ENCODE data around the gene NDRG3.

Gene NDRG3

DNA sequence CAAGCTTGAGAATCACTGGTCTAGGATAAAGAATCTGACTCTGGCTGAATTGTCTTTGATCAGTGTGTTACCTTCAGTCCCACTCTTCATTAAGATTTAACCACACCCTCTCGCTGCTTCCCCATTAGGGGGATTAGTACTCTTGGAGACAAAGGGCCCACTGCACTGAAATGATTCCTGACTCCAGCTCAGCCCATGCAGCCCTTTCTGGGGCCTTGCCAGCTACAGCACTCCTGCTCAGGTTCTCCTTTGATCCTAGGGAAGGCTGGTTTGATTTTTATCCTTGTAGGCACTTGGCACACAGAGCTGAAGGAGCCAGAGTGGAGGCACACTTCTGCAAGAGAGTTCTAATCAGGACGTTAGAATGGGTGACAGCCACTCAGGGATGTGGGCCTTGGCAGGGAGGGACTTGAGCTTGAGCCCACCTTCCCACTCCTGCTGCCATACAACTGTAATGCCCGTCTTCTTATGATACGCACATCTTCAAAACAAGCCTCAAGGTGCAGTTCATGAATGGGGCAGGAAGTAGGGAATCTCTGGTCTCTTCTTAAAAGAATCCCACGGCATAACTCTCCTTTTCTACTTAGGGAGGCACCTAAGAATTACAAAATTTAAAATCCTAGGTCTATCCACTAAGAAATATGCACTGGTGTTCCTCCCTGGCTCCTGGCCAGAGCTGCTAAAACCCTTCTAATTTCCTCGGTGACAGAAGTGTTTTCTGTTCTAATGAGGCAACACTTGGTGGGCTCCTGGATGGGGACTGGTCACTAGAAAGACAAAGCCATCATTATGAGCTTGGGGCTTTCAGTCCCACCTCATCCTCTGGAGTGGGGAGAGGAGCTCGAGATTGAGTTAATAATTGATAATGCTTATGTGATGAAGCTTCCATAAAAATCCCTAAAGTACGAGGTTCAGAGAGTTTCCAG lies 98.4 kb downstream of the NDRG3 start:
- Histone ChIP-seq H3K56ac (ENCODE audit: low read length) (no peak overlapping the region), H3K79me1 (ENCODE audit: low read length) (no peaks in the 10 kb centered on the region), H3K4me3 (ENCODE audit: low read length) (no peak overlapping the region), H2BK120ac (ENCODE audit: low read depth, low read length) (no peak overlapping the region), H2AK5ac (ENCODE audit: low read length) (no peak overlapping the region), H3K27me3 (ENCODE audit: insufficient read depth, low read length, poor library complexity) (no peaks in the 10 kb centered on the region), H3K23ac (ENCODE audit: low read length) (no peak overlapping the region), H3K4ac (ENCODE audit: low read depth, low read length) (no peak overlapping the region), H3K4me2 (ENCODE audit: low read length) (no peak overlapping the region), H3K9ac (ENCODE audit: low read length) (no peak overlapping the region), H3K18ac (ENCODE audit: low read length) (no peak overlapping the region), H3K36me3 (ENCODE audit: control insufficient read depth, insufficient read depth, low read length) (no peaks in the 10 kb centered on the region), H3K4me1 (ENCODE audit: control insufficient read depth, low read depth, low read length) (no peaks in the 10 kb centered on the region), H2BK5ac (ENCODE audit: low read length) (no peak overlapping the region), H3K79me2 (ENCODE audit: control insufficient read depth, insufficient read depth, low read length) (no peaks in the 10 kb centered on the region), H3K27ac (ENCODE audit: low read depth, low read length) (no peak overlapping the region), H4K5ac (ENCODE audit: low read length) (no peak overlapping the region), H4K8ac (ENCODE audit: low read depth, low read length) (no peak overlapping the region), H2BK15ac (replicated peaks; ENCODE audit: low read depth) (no peak overlapping the region)
- DNase-seq, result no peak
- no CpG with 5 or more reads among the region's 8 CpGs for WGBS (ENCODE audit: extremely low coverage, insufficient coverage, low lambda C conversion rate)

GRCh38 chr20:36646678-36647077 lies 99.2 kb downstream of the NDRG3 start:
- no peak overlapping the region for H4K8ac ChIP-seq (ENCODE audit: low read depth, low read length)
- H2BK120ac ChIP-seq (ENCODE audit: low read depth, low read length), result no peak overlapping the region
- H3K23ac ChIP-seq (ENCODE audit: low read length), result no peak overlapping the region
- no peaks in the 10 kb centered on the region for H3K27me3 ChIP-seq (ENCODE audit: insufficient read depth, low read length, poor library complexity)
- no peaks in the 10 kb centered on the region for H3K4me1 ChIP-seq (ENCODE audit: control insufficient read depth, low read depth, low read length)
- H3K18ac ChIP-seq (ENCODE audit: low read length), result no peak overlapping the region
- no peak overlapping the region for H2BK15ac ChIP-seq (replicated peaks; ENCODE audit: low read depth)
- no peaks in the 10 kb centered on the region for H3K79me2 ChIP-seq (ENCODE audit: control insufficient read depth, insufficient read depth, low read length)
- H3K56ac ChIP-seq (ENCODE audit: low read length), result no peak overlapping the region
- H3K9ac ChIP-seq (ENCODE audit: low read length), result no peak overlapping the region
- H3K79me1 ChIP-seq (ENCODE audit: low read length), result no peaks in the 10 kb centered on the region
- no peak overlapping the region for H3K4me2 ChIP-seq (ENCODE audit: low read length)
- no peak overlapping the region for H4K5ac ChIP-seq (ENCODE audit: low read length)
- DNase-seq, result no peak
- no peak overlapping the region for H3K27ac ChIP-seq (ENCODE audit: low read depth, low read length)
- H2BK5ac ChIP-seq (ENCODE audit: low read length), result no peak overlapping the region
- WGBS (ENCODE audit: extremely low coverage, insufficient coverage, low lambda C conversion rate), result no CpG with 5 or more reads among the region's 3 CpGs
- H3K4ac ChIP-seq (ENCODE audit: low read depth, low read length), result no peak overlapping the region
- no peak overlapping the region for H2AK5ac ChIP-seq (ENCODE audit: low read length)
- H3K36me3 ChIP-seq (ENCODE audit: control insufficient read depth, insufficient read depth, low read length), result no peaks in the 10 kb centered on the region
- no peak overlapping the region for H3K4me3 ChIP-seq (ENCODE audit: low read length)

DNA sequence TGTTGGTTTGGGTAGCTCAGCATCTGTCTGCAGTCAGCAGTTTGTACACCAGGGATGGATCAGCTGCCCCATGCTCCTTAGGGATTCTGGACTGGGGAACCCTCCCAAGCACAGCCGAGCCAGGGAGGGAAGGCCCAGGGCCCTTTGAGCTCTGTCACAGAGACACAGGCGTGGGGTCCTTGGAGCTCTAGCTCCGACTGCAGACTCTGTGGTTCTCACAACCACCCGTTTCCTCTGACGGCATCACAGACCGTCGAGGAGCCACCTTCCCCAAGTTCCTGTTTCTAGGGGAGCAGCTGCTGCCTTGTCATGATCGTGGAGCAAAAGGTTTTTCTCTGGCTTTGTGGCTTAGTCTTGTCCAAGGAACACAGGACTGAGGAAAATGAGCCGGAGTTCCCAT lies 99.9 kb downstream of the NDRG3 start, which contains the start of gene SLA2:
TSS of gene SLA2 (minus strand) at position 199 of the 400 bp plus-strand sequence. CDS start 4,861 bp downstream, outside the sequence.
- no peak within 1 kb of the TSS for H3K4ac ChIP-seq (ENCODE audit: low read depth, low read length)
- no peaks in the 10 kb centered on the region for H3K27me3 ChIP-seq (ENCODE audit: insufficient read depth, low read length, poor library complexity)
- H4K8ac ChIP-seq (ENCODE audit: low read depth, low read length), result no peak within 1 kb of the TSS
- H3K79me2 ChIP-seq (ENCODE audit: control insufficient read depth, insufficient read depth, low read length), result no peaks in the 10 kb centered on the region
- H3K36me3 ChIP-seq (ENCODE audit: control insufficient read depth, insufficient read depth, low read length), result no peaks in the 10 kb centered on the region
- no peak within 1 kb of the TSS for H3K4me2 ChIP-seq (ENCODE audit: low read length)
- no peak within 1 kb of the TSS for H2BK15ac ChIP-seq (replicated peaks; ENCODE audit: low read depth)
- no peak within 1 kb of the TSS for H3K9ac ChIP-seq (ENCODE audit: low read length)
- no peak within 1 kb of the TSS for H3K23ac ChIP-seq (ENCODE audit: low read length)
- no peak for DNase-seq
- no peak within 1 kb of the TSS for H2AK5ac ChIP-seq (ENCODE audit: low read length)
- no peak within 1 kb of the TSS for H2BK120ac ChIP-seq (ENCODE audit: low read depth, low read length)
- WGBS (ENCODE audit: extremely low coverage, insufficient coverage, low lambda C conversion rate), result no CpG with 5 or more reads among the region's 9 CpGs
- no peak within 1 kb of the TSS for H3K27ac ChIP-seq (ENCODE audit: low read depth, low read length)
- no peak within 1 kb of the TSS for H3K4me3 ChIP-seq (ENCODE audit: low read length)
- H3K79me1 ChIP-seq (ENCODE audit: low read length), result no peaks in the 10 kb centered on the region
- no peak within 1 kb of the TSS for H4K5ac ChIP-seq (ENCODE audit: low read length)
- H3K18ac ChIP-seq (ENCODE audit: low read length), result no peak within 1 kb of the TSS
- no peak within 1 kb of the TSS for H3K56ac ChIP-seq (ENCODE audit: low read length)
- H2BK5ac ChIP-seq (ENCODE audit: low read length), result no peak within 1 kb of the TSS
- H3K4me1 ChIP-seq (ENCODE audit: control insufficient read depth, low read depth, low read length), result no peaks in the 10 kb centered on the region

- no peaks in the 10 kb centered on the region for H3K79me1 ChIP-seq (ENCODE audit: low read length)
- no peaks in the 10 kb centered on the region for H3K27me3 ChIP-seq (ENCODE audit: insufficient read depth, low read length, poor library complexity)
- no CpG with 5 or more reads among the region's 7 CpGs for WGBS (ENCODE audit: extremely low coverage, insufficient coverage, low lambda C conversion rate)
- no peak for DNase-seq
- H3K27ac ChIP-seq (ENCODE audit: low read depth, low read length), result no peak overlapping the region
- H3K23ac ChIP-seq (ENCODE audit: low read length), result no peak overlapping the region
- H2AK5ac ChIP-seq (ENCODE audit: low read length), result no peak overlapping the region
- H4K5ac ChIP-seq (ENCODE audit: low read length), result no peak overlapping the region
- no peak overlapping the region for H3K4me2 ChIP-seq (ENCODE audit: low read length)
- no peak overlapping the region for H2BK120ac ChIP-seq (ENCODE audit: low read depth, low read length)
- H4K8ac ChIP-seq (ENCODE audit: low read depth, low read length), result no peak overlapping the region
- H2BK15ac ChIP-seq (replicated peaks; ENCODE audit: low read depth), result no peak overlapping the region
- H3K56ac ChIP-seq (ENCODE audit: low read length), result no peak overlapping the region
- H2BK5ac ChIP-seq (ENCODE audit: low read length), result no peak overlapping the region
- no peak overlapping the region for H3K9ac ChIP-seq (ENCODE audit: low read length)
- no peaks in the 10 kb centered on the region for H3K36me3 ChIP-seq (ENCODE audit: control insufficient read depth, insufficient read depth, low read length)
- no peak overlapping the region for H3K4ac ChIP-seq (ENCODE audit: low read depth, low read length)
- H3K4me3 ChIP-seq (ENCODE audit: low read length), result no peak overlapping the region
- no peaks in the 10 kb centered on the region for H3K79me2 ChIP-seq (ENCODE audit: control insufficient read depth, insufficient read depth, low read length)
- no peak overlapping the region for H3K18ac ChIP-seq (ENCODE audit: low read length)
- H3K4me1 ChIP-seq (ENCODE audit: control insufficient read depth, low read depth, low read length), result no peaks in the 10 kb centered on the region
Observed at GRCh38 chr20:36645353-36645752, 100.5 kb downstream of the NDRG3 start.

DNA sequence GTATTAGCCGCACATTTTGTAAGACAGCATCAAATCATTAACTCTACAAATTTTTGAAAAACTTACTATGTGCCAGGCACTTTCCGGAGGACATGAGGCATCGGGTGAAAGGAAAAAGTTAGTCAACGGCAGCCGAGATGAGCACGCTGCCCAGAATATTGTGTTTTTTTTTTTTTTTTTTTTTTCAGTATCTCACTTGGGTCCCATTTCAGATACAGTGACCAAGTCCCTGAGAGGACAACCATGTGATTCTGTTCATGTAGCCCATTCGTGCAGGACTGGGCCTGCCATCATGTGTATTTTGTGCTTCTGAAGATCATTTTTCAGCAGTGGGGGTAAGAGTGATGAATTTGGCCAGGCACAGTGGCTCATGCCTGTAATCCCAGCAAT lies 101.2 kb downstream of the NDRG3 start:
- no peak overlapping the region for H3K4me3 ChIP-seq (ENCODE audit: low read length)
- H3K36me3 ChIP-seq (ENCODE audit: control insufficient read depth, insufficient read depth, low read length), result no peaks in the 10 kb centered on the region
- WGBS (ENCODE audit: extremely low coverage, insufficient coverage, low lambda C conversion rate), result no CpG with 5 or more reads among the region's 7 CpGs
- no peak overlapping the region for H4K8ac ChIP-seq (ENCODE audit: low read depth, low read length)
- H3K9ac ChIP-seq (ENCODE audit: low read length), result no peak overlapping the region
- H4K5ac ChIP-seq (ENCODE audit: low read length), result no peak overlapping the region
- H2BK120ac ChIP-seq (ENCODE audit: low read depth, low read length), result no peak overlapping the region
- no peak overlapping the region for H2AK5ac ChIP-seq (ENCODE audit: low read length)
- H3K56ac ChIP-seq (ENCODE audit: low read length), result no peak overlapping the region
- no peaks in the 10 kb centered on the region for H3K27me3 ChIP-seq (ENCODE audit: insufficient read depth, low read length, poor library complexity)
- H3K27ac ChIP-seq (ENCODE audit: low read depth, low read length), result no peak overlapping the region
- H3K18ac ChIP-seq (ENCODE audit: low read length), result no peak overlapping the region
- H3K79me2 ChIP-seq (ENCODE audit: control insufficient read depth, insufficient read depth, low read length), result no peaks in the 10 kb centered on the region
- H3K23ac ChIP-seq (ENCODE audit: low read length), result no peak overlapping the region
- H3K79me1 ChIP-seq (ENCODE audit: low read length), result no peaks in the 10 kb centered on the region
- H3K4ac ChIP-seq (ENCODE audit: low read depth, low read length), result no peak overlapping the region
- DNase-seq, result no peak
- no peak overlapping the region for H2BK15ac ChIP-seq (replicated peaks; ENCODE audit: low read depth)
- H3K4me2 ChIP-seq (ENCODE audit: low read length), result no peak overlapping the region
- H3K4me1 ChIP-seq (ENCODE audit: control insufficient read depth, low read depth, low read length), result no peaks in the 10 kb centered on the region
- no peak overlapping the region for H2BK5ac ChIP-seq (ENCODE audit: low read length)

Data from mesendoderm (in vitro differentiated cells).